Right cardiac atrium (tissue), 5 donors: ENCODE measurements around the gene DPYSL4. TPM values are rescaled to one million over a fixed set of nuclear protein-coding genes. Genes with fewer than 3 reads are reported as not detected.

Source experiments
- ATAC-seq, 2 donors: fragments of 200-7000 bp; cut with Tn5 transposase; one replicate each; pipeline versions ENCODE4 v1.8.0 to v1.9.1; 2020; ENCODE audit warnings: moderate library complexity in 2 of 2, mild to moderate bottlenecking in 1 of 2
- DNase-seq, 3 donors: peaks; one replicate each; pipeline ENCODE4 v3.0.0-alpha.2; 2020
- H3K27ac ChIP-seq: one replicate; pipeline ENCODE4 v1.5.1; 2013; ENCODE audit warnings: mild to moderate bottlenecking, low read length, control low read depth, moderate library complexity
- H3K27me3 ChIP-seq: one replicate; pipeline ENCODE4 v1.6.1; 2013; ENCODE audit not compliant: control insufficient read depth, insufficient read depth
- H3K4me1 ChIP-seq: one replicate; pipeline ENCODE4 v1.6.1; 2013; ENCODE audit warnings: low read length; ENCODE audit not compliant: control insufficient read depth, insufficient read depth
- H3K4me3 ChIP-seq: one replicate; pipeline ENCODE4 v1.5.1; 2013; ENCODE audit warnings: low read length, control low read depth
- H3K9me3 ChIP-seq: one replicate; pipeline ENCODE4 v1.6.1; 2013; ENCODE audit warnings: low read length; ENCODE audit not compliant: control insufficient read depth
- WGBS: extraction: QIAGEN DNeasy Blood & Tissue Kit; methylation state at CpG from one replicate; pipeline ENCODE4 v1.1.7; 2013; 5-methylcytosine and 5-hydroxymethylcytosine counted together
- intact Hi-C, 4 donors: fragments of 100-400 bp; cut with DNase I; formaldehyde crosslinking; loops; one replicate each; pipeline versions ENCODE4 v1.11.0 to v1.14.0; 2022 to 2023
- long read RNA-seq, 4 donors: library from polyadenylated mRNA; unstranded; transcript quantifications; one replicate each; pipeline ENCODE4 v2.0.0, GENCODE V29; 2020 to 2021
- polyA plus RNA-seq: library from polyadenylated mRNA; stranded (reverse); fragments of 200-250 nt; gene quantifications from one replicate; pipeline ENCODE4 v1.2.3, GENCODE V29; 2013
- total RNA-seq, 4 donors: library from RNA; stranded (reverse); fragmentation: NEBNext Ultra II Directional; extraction: Animal tissue kit (Norgen Biotek cat#: 25700); gene quantifications; one replicate each; pipeline ENCODE4 v1.2.1, GENCODE V29; 2021
- donor health status: healthy with polysubstance abuse.
- donor health status: DM: no; HTN: yes; CAD: no.
- donor health status: DM: no; HTN: no; CAD: no.
- donor health status: DM: no; HTN: yes; CAD: no; lungs with severe emphysema.
- donor health status: DM: yes; HTN: yes; CAD: no.

Gene DPYSL4
- total RNA-seq (10 to 100 TPM in 1 of 4 donors, 1 to 10 TPM in 3; 1.9 to 13.8 (median 5.6) TPM), polyA plus RNA-seq (11.0 TPM)
- long read RNA-seq, donor 1, partial matches to known transcripts, result 5 of 5 reads
- long read RNA-seq, donor 1, other reads (novel, unspliced or antisense), result 0 of 5 reads
- long read RNA-seq, donor 2, transcript DPYSL4-201 (14 exons, 2,729 nt), result major isoform, 7 of 15 reads
- long read RNA-seq, donor 2, partial matches to known transcripts, result 5 of 15 reads
- long read RNA-seq, donor 2, other reads (novel, unspliced or antisense), result 3 of 15 reads
- long read RNA-seq, donor 3, partial matches to known transcripts, result 0 of 2 reads
- long read RNA-seq, donor 3, other reads (novel, unspliced or antisense), result 0 of 2 reads
- long read RNA-seq, donor 4, partial matches to known transcripts, result 1 of 1 reads
- long read RNA-seq, donor 4, other reads (novel, unspliced or antisense), result 0 of 1 reads

DNA sequence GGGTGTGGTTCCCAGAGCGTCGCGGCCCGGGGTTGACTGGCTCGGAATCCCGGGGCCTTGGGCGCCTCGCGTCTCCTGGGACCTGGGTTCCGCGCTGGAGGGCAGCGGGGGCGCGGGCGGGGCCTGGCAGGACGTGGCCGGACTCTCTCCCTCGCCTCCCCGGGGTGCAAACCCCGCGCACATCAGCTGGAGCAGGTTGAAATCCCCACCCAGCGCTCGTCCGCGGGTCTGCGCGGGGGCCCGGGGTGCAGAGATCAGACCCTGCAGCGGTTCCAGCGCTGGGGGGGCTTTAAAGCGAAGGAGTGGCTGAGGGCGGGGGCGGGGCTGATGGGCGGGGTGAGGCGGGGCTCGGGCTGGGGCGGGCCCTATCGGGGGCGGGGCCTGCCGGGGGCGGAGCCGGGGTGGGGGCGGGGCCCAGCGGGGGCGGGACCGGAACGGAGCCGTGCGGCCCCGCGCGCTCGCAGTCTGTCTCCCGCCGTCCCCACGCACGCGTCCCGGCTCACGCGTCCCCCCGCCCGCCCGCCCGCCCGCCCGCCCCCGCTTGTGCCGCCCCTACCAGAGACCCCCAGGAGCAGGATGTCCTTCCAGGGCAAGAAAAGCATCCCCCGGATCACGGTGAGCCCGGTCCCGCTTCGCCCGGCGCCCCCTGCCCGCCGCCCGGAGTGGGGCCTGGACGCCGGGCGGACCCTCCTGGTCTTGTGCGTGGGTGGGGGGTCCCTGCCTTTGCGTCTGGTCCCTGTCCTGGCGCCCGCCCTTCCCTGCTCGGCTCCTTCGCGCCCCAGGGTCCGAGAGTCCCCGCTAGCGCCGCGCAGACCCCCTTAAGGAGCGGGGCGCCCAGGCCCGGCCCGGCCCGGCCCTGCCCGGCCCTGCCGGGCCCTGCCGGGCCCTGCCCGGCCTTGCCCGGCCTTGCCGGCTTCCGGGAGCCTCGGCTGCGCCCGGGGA, at the start of gene DPYSL4:
TSS of gene DPYSL4 (plus strand) at position 461 of the 942 bp plus-strand sequence. CDS start at position 577, 116 bp downstream.
- intact Hi-C loops, result no loop called here
- Histone ChIP-seq H3K4me3 (peak within 1 kb of the TSS; percentile 58), H3K4me1 (no peaks in the 10 kb centered on the region), H3K27me3 (no peaks in the 10 kb centered on the region), H3K27ac (no peak within 1 kb of the TSS), H3K9me3 (no peaks in the 10 kb centered on the region)
- DNase-seq, result peak in 2 of 3 donors; percentile 59 to 75
- peak; percentile 61 to 68 for ATAC-seq
- 2% methylated on average over 107 of the region's 109 CpGs for WGBS

DNA sequence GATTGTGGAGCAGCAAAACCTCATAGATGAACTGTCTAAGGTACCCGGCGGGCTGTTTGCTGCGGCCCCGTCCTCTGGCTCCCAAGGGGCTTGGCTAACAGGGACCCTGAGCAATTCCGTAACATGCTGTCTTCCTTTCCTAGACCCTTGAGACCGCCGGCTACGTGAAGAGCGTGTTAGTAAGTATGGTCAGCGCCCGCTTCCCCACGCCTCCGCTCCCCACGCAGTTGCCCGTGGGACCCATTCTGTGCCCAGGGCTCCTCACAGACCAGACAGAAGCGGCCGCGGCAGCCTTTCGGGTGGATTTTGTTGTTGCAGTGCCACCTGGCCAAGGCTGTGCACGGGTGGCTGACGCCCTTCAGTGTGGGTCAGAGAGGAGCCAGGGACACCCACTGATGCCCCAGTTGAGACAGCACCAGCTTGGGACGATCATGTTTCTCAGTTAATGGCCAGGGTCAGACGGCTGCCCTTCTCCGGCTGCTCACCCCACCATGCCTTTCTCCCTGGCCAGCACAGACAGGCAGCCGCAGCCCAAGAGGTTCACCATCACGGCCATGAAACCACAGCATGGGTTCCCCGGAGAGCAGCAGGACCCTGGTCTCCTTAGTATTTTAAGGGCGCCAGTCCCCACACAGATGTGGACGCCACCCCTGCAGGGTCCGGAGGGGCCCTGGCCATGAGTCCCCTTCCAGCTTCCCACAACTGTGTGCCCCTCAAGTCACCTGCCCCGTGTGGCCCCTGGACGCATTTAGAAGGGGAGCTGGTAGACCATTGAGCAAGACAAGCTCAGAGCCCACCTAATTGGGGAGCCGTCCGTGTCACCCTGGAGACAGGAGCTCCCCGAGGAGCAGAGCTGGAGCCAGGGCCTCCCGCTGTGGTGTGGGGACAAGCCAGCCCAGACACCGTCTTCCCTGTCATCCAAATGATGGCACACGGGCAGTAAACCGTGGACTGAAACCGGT, 49.4 kb upstream of the DPYSL4 start:
- no peak for ATAC-seq
- H3K4me1 ChIP-seq, result no peaks in the 10 kb centered on the region
- intact Hi-C loops, result no loop called here
- H3K27ac ChIP-seq, result no peak overlapping the region
- no peak overlapping the region for H3K4me3 ChIP-seq
- no peaks in the 10 kb centered on the region for H3K27me3 ChIP-seq
- DNase-seq, result peak in 1 of 3 donors; percentile 45
- 91% methylated on average over 40 of the region's 40 CpGs for WGBS
- H3K9me3 ChIP-seq, result no peaks in the 10 kb centered on the region

- no peaks in the 10 kb centered on the region for H3K9me3 ChIP-seq
- no peaks in the 10 kb centered on the region for H3K4me1 ChIP-seq
- DNase-seq (peak in 1 of 3 donors; percentile 16), ATAC-seq (no peak)
- intact Hi-C loops, result no loop called here
- H3K27ac ChIP-seq, result no peak overlapping the region
- 95% methylated on average over 40 of the region's 40 CpGs for WGBS
- no peak overlapping the region for H3K4me3 ChIP-seq
- H3K27me3 ChIP-seq, result no peaks in the 10 kb centered on the region
Observed at GRCh38 chr10:132138133-132138532, 48.6 kb upstream of the DPYSL4 start.

DNA sequence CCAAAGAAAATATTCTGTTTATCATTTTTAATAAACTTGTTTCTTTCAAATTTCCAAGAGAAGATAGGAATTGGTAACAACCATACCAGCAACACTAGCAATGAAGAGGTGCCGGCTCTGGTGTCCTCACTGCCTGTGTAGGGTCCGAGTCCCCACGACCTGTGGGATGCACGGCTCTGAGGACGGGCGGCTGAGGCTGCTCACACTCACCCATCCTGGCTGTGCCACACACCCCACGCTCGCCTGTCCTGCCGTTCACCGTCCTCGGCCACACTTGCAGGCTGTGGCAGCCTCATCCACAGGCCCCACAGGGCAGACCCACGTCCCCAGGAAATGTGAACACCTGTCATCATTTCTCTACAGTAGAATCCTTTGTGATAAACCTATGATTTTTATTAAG, 48.2 kb upstream of the DPYSL4 start:
- intact Hi-C loops, result no loop called here
- Histone ChIP-seq H3K4me1 (no peaks in the 10 kb centered on the region), H3K27ac (no peak overlapping the region), H3K4me3 (no peak overlapping the region), H3K27me3 (no peaks in the 10 kb centered on the region), H3K9me3 (no peaks in the 10 kb centered on the region)
- ATAC-seq, result no peak
- DNase-seq, result peak in 1 of 3 donors; percentile 22
- WGBS, result 86% methylated on average over 12 of the region's 12 CpGs

DNA sequence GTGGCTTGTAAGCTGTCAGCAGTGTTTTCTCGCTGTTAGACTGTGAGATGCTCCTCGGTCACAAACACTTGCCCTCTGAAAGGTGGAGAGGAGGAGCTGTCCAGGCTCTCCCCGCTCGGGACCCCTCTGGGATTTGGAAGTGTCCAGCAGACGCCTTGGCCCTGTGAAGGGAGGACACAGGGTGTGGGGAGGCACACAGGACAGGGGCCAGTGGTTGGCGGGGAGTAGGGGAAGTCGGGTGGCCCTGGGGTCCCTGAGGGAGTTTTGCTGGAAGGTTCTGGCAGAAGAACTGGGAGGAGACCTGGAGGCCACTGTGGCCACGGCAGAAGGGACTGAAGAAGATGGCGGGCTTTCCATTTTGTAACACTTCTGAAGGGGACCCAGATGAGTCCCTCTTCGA, 47.2 kb upstream of the DPYSL4 start:
- 70% methylated on average over 10 of the region's 10 CpGs for WGBS
- no peaks in the 10 kb centered on the region for H3K9me3 ChIP-seq
- DNase-seq, result no peak

DNA sequence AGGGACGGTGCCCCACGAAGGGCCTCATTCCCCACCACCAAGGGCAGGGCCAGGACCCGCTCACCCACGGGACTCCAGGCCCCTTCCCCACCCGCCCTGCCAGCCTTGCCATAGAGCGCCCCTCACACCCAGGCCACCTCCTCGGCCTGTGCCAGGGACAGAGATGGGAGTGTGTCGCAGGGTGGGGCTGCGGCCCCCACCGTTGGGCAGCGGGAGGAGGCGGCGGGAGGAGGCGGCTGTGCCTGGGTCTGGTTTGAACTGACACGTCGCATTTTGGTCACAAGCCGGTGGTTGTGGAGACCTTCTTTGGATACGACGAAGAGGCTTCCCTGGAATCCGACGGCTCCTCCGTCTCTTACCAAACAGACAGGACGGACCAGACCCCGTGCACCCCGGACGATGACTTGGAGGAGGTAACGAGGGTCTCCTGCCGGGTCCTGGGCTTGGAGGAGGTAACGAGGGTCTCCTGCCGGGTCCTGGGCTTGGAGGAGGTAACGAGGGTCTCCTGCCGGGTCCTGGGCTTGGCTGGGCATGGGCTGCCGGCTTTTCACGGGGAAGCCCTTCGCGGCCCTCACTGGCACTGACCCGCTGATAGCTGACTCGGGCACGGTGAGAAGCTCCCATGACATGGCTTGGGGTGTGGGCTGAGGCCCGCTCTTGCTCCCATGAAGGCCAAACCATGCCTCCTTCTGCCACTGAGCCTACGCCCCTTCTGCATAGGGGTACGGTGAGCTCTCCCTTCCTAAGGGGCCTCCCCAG, 46.4 kb upstream of the DPYSL4 start:
- Histone ChIP-seq H3K9me3 (no peaks in the 10 kb centered on the region), H3K27ac (no peak overlapping the region), H3K27me3 (no peaks in the 10 kb centered on the region), H3K4me1 (no peaks in the 10 kb centered on the region), H3K4me3 (no peak overlapping the region)
- DNase-seq (peak in 1 of 3 donors; percentile 22), ATAC-seq (no peak)
- WGBS, result 90% methylated on average over 42 of the region's 42 CpGs
- intact Hi-C loops, result loop anchor here in 2 of 4 donors (5.0 to 10.0 kb wide), 2 partner anchors 106 to 253 kb away; no protein-coding TSS in a partner anchor

More for the DNA sequence above, 47.2 kb upstream of the DPYSL4 start:
- no peak for ATAC-seq
- H3K4me1 ChIP-seq, result no peaks in the 10 kb centered on the region
- H3K27ac ChIP-seq, result no peak overlapping the region
- intact Hi-C loops, result no loop called here
- H3K4me3 ChIP-seq, result no peak overlapping the region
- no peaks in the 10 kb centered on the region for H3K27me3 ChIP-seq

DNA sequence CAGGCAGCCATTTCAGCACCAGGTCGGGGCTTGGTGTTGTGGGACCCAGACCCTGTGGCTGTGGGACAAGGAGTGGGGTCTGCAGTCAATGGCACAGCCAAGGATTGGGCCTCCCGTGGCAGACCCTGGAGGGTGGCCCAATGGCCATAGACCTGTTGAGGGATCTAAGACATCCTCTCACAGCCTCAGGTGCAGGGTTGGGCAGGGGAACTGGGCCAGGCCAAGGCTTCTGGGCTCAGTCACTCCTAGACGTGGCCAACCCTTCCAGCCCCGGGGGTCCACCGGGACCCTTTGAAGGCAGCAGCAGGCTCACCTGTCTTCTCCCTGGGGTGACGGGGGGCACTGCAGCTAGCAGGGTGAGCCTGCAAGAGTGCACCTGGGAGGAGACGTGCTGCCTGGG, 45.7 kb upstream of the DPYSL4 start:
- no peak for ATAC-seq
- H3K4me3 ChIP-seq, result no peak overlapping the region
- intact Hi-C loops, result loop anchor here in 2 of 4 donors (5.0 to 10.0 kb wide), 2 partner anchors 106 to 254 kb away; no protein-coding TSS in a partner anchor
- H3K9me3 ChIP-seq, result no peaks in the 10 kb centered on the region
- H3K4me1 ChIP-seq, result no peaks in the 10 kb centered on the region
- DNase-seq, result peak in 1 of 3 donors; percentile 24
- H3K27ac ChIP-seq, result no peak overlapping the region
- H3K27me3 ChIP-seq, result no peaks in the 10 kb centered on the region
- 88% methylated on average over 7 of the region's 7 CpGs for WGBS

- no peak overlapping the region for H3K27ac ChIP-seq
- no peak overlapping the region for H3K4me3 ChIP-seq
- DNase-seq (peak in 1 of 3 donors; percentile 58), ATAC-seq (no peak)
- no peaks in the 10 kb centered on the region for H3K4me1 ChIP-seq
- intact Hi-C loops, result loop anchor here in 2 of 4 donors (5.0 to 10.0 kb wide), 2 partner anchors 107 to 254 kb away; no protein-coding TSS in a partner anchor
- H3K27me3 ChIP-seq, result no peaks in the 10 kb centered on the region
- no peaks in the 10 kb centered on the region for H3K9me3 ChIP-seq
- 85% methylated on average over 32 of the region's 32 CpGs for WGBS
Observed at GRCh38 chr10:132141526-132142395, 45.0 kb upstream of the DPYSL4 start.
